HG02642 (cell line): ENCODE results near the gene TOPAZ1.
A peak's percentile ranks its signal among the peaks of the same experiment; 100 is the strongest.

Source experiments
- ATAC-seq: cut with Tn5 transposase; IDR thresholded peaks from one replicate; pipeline ENCODE4 v1.9.1; 2021; ENCODE audit warnings: mild to moderate bottlenecking; ENCODE audit not compliant: unreplicated experiment, poor library complexity

The TOPAZ1 gene

DNA sequence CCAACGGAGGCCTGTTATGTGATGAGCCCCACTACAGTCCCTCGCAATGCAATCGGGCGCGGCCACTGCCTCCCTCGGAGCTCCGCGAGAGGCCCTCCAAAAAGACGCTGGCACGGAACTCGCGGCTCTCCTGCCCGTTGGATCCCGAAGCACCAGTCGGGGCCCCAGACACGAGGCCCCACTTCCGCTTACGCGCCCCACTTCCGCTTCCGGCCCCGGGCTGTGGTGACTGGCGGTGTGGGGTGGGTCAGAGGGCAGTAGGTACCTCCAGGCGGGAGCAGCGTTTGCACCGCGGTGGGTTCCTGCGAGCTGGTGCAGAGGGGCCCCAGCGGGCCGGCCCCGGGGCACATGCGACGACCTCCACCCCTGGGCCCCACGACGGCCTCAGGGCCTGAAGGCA lies at the start of gene TOPAZ1:
TSS of gene TOPAZ1 (plus strand) at position 181 of the 400 bp plus-strand sequence. CDS start at position 349, 168 bp downstream.
- no peak for ATAC-seq

DNA sequence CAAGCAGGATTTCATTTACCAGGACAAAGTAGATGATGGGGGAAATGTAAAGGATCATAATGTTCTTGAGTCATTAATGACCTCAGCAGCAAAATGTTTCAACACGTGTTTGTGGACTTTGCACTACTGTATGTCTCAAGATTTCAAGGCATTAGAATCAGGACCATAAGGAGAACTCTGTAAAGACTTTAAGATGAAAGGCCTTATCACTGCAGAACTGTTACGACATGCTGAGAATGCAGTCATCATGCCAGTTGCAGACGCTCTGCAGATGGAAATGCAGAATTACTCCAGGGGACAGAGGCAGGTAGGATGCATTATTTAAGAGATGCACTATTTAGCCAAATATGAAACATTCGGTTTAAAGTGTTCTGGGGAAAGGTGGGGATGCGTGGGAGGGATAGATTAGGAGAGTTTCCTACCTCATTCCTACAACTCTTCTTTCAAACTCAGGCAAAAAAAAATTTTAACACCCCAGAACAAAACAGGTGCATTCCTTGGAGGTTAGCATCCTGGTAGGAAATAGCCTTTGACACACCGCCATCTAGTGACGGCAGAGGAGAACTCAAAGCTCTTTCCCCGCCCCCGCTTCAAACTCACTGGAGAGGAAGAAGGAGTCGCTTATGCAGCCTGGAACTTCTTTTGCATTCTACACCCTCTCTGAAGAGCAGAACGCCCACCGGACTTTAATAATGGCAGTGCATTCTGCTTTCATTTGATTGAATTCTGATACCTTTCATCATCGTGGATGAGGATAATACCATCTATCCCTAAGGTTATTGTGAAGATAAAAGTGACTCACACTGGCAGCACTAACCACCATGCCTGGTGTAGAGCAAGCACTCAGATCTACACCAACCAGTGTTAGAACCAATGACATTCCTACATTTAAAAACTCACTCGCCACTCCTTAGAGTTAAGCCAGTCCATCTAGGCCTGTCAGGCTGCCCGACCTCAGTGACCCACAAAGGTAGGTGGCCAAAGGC lies 43.1 kb upstream of the TOPAZ1 start:
- peak; percentile 57 for ATAC-seq

DNA sequence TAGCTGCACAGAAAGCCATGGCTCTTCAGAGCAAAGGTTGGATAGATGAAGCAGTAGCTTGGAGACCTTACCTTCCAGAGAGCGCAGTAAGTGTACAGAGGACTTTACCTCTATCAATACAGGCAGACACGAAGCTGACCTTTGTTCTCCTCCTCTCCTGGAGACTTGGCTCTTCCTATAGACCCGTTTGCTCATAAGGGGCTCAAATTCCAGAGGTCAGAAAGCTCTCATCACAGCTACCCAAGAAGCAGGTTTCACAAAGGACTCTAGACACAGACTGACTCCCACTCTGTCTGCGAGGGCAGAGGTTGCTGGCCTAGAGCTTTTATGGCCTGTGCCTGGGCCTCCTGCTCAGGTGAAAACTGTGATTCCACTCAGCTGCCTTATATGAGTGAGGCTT lies 35.4 kb upstream of the TOPAZ1 start:
- no peak for ATAC-seq

- ATAC-seq, result no peak
Observed at GRCh38 chr3:44206862-44207652, 34.6 kb upstream of the TOPAZ1 start.

DNA sequence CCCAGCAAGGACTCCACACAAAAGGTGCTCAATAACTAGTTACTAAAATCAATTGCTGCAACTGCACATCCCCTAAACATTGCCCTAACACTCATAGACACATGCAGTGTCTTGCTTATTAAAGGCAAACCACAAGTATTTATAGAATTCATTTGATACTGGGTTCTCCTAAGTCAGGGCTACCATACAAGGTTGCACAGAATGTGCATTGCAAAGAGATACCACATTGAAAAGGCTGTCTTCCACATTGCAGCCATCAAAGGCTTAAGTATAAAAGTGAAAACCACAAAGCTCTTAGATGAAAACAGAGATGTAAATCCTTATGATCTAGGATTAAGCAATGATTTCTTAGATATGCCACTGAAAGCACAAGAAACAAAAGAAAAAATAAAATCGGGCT lies 33.6 kb upstream of the TOPAZ1 start:
- no peak for ATAC-seq

- no peak for ATAC-seq
Observed at GRCh38 chr3:44208568-44208967, 33.1 kb upstream of the TOPAZ1 start.

GRCh38 chr3:44210967-44211366 lies 30.7 kb upstream of the TOPAZ1 start:
- ATAC-seq, result no peak

GRCh38 chr3:44222337-44222736 lies 19.3 kb upstream of the TOPAZ1 start:
- ATAC-seq, result no peak

DNA sequence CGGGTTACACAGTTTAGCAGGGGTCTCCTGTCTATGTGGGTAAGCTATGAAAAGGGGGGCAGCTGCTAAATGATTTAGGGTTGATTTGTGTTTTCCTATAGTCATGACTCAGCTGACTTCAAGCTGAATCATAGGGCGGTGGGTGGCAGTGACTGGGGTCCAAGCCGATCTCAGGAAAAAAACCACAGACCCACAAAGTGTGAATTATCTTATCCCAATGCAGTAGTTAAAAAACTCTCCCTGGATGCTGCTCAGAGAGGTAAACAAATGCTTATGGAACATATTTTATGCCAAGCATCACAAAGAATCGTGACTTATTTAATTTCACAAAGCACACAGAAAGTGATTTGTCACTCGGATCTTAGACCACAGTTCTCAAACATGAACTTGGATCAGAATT lies 18.4 kb upstream of the TOPAZ1 start:
- no peak for ATAC-seq

DNA sequence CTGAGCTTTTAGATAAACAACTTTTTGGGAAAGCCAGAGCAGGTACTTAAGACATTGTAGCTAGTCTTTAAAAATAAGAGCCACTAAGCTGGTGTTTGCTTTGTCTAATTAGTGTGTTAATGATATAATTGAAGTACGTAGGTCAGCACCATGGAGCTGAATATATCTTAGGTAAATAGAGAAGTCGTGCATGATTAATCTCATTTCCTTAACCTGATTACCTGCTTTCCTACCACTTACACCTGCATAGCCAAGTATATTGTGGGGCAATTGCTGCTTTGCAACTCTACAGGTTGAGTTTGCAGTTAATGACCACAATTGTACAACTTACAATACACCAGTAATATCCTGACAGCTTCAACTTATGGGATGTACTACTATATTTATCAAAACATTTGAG lies 17.6 kb upstream of the TOPAZ1 start:
- no peak for ATAC-seq

GRCh38 chr3:44226573-44226972 lies 15.1 kb upstream of the TOPAZ1 start:
- no peak for ATAC-seq

DNA sequence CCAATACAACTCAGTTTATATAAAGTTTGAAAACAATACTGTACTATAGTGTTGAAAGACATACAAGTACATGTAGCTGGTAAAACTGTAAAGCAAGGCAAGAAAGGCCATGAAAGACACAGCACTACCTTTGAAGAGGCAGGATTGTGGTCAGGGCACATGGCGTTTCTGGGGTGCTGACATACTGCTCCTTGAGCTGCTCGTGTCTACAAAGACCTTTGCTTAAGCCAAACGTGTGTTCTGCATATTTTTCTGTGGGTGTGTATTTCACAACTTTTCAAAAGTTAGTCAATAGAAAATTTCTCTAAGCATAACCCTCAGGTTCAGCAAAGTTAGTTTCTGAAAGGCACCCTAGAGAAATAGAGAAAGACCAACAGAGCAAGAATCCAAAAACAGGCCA lies 14.1 kb upstream of the TOPAZ1 start:
- no peak for ATAC-seq

DNA sequence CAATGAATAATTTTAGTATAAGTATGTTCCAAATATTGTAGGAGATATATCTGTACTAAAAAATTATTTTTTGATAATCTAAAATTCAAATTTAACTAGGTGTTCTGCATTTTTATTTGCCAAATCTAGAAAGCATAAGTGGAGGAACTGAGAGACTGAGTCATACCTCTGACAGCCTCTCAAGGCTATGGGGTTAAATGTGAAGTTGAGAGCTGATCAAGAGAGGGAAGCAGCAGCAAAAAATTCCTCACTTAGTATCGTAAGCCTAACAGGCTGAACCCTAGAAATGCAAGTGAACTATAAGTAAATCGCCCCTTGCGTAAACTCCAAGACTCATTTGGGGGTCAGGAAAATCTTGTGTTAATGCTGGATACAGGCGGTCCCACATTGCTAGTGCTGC lies 12.8 kb upstream of the TOPAZ1 start:
- no peak for ATAC-seq

- ATAC-seq, result no peak
Observed at GRCh38 chr3:44232407-44232806, 9.3 kb upstream of the TOPAZ1 start.

DNA sequence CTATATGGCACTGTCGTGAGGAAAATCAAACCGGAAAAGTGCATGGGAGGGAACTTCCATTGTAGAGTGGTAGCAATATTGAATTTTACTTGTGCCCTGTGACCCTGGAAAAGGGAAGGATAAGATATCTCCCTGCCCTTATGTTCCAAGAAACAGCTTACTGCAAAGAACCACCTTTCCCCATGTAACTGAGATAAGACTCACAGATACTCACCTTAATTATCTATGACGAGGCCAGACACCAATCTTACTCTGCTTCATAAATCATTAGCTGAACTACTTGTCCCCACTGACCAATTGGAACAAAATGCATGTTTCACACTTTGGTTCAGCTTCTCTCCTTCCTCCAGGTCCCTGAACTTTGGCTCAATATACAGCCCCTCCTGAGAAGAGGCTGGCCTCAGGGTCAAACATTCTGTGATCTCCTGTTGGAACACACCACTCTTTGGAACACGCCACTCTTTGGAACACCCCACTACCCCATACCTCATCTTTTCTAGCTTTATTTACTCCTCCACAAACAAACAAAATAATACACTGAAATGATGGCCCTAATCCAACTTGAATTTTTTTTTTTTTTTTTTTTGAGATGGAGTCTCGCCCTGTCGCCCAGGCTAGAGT lies 6.9 kb upstream of the TOPAZ1 start:
- no peak for ATAC-seq

DNA sequence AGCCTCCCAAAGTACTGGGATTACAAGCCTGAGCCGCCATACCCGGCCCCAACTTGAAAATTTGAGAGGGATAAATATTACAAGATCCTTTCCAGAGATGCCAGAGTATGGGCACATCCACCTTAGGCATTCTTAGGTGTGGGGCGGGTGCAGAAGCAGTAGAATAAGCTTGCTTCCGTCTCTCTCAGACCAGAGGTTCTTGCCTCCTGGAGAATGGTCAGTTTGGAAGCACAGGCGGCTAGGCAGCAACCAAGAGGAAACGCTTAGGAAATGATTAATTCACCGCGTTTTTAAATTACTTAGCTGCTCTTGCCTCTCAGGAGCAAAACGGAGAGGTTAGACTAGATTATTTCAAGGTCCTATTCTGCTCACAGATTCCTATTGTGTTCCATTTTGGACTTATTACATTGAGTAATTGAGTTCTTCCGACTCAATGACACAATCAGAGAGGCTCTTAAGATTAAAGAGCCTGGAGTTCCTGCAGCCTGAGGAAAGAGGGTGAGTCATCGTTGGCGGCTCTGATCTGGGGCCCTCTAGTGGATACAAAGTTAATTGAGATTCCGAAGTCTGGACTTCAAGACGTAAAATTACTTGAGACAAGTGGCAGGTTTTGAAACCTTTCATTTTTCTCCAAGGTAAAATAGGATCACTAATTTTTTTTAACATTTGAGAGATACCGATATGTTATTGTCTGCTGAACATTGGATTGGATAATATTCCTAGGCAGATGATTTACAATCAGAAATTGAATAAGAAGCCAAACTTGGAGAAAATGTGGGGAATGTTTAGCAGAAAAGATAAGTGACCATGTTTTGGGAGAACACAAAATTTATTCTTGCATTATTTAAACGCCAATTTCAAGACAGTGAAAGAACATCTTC lies 5.8 kb upstream of the TOPAZ1 start:
- no peak for ATAC-seq

GRCh38 chr3:44236485-44236908 lies 5.2 kb upstream of the TOPAZ1 start:
- ATAC-seq, result no peak

DNA sequence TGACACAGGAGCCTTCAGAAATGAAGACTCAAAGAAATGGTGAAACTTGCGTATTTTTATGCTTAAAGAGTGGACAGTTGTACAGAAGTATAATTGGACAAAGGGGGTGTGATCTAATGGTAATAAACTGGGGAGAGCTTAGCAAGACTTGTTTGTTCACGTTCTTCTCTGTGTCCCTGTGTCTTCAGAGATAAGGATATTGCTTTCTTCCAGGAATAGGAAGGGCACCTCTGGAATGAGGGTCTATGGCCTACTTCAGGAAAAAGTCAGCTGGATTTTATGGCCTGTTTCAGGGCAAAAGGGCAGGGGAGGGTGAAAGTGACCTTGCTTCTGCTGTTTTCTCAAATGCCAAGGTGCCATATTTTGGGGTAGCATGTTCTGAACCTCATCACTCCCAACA lies 4.5 kb upstream of the TOPAZ1 start:
- ATAC-seq, result no peak

GRCh38 chr3:44237665-44238064 lies 4.0 kb upstream of the TOPAZ1 start:
- ATAC-seq, result no peak

- ATAC-seq, result no peak
Observed at GRCh38 chr3:44238889-44239288, 2.8 kb upstream of the TOPAZ1 start.
